ENCODE results near the gene SH3RF3. TPM values are rescaled to one million over a fixed set of nuclear protein-coding genes. Genes with fewer than 3 reads are reported as not detected.

Gene SH3RF3
- total RNA-seq, 1 experiment from 2014 or later: 4.9 TPM

DNA sequence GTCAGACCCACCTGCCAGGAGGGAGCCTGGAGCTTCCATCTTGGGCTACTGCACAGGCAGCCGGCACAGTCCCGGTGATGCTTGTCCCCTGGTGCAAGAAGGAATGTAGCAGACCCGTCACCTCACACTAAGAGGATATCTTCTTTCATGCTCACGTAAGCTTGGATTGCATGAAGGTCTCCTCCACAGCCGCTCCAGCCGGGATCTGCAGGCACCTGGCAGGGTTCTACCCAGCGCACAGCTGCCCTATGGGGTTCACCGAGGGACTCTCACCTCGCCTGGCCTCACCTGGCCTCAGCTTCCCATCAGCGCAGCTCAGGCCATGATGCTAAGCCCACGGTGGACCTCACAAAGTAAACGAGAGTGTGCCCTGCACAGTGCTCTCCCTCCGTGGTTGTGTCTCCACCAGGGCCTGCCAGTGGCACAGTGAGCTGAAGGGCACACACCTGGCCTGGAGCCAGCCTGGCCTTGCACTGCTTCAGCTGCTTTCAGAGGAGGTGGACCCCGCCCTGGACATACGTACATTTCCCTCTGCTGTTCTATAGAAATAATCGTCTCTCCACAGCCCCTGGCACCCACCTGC, 245.6 kb downstream of the SH3RF3 start:
- no TSS peak for BruUV-seq (replicated peaks)
- H3K9me3 ChIP-seq (ENCODE audit: control insufficient read depth, insufficient read depth, low read depth, low read length): no peaks in the 10 kb centered on the region
- DNase-seq (ENCODE audit: low read depth, low spot score): no peak
- intact Hi-C loops (cut with micrococcal nuclease; ENCODE audit: unreplicated experiment) (no loop called here), in situ Hi-C loops (cut with HindIII; ENCODE audit: low pct_unique_long_range_greater_than_20kb, low sequenced_read_pairs) (no loop called here)
- POLR2A ChIA-PET: no interaction called here
- H3K4me1 ChIP-seq (ENCODE audit: control insufficient read depth, insufficient read depth, low read length): no peaks in the 10 kb centered on the region
- no peaks in the 10 kb centered on the region for H3K36me3 ChIP-seq (ENCODE audit: control insufficient read depth, insufficient read depth, low read length)
- no peak overlapping the region for H3K27ac ChIP-seq (ENCODE audit: low read length)
- no peak for ATAC-seq
- no peak overlapping the region for H3K4me3 ChIP-seq (ENCODE audit: low read depth in 2 of 2, low read length in 2 of 2)
- TF ChIP-seq, protein P1, sequence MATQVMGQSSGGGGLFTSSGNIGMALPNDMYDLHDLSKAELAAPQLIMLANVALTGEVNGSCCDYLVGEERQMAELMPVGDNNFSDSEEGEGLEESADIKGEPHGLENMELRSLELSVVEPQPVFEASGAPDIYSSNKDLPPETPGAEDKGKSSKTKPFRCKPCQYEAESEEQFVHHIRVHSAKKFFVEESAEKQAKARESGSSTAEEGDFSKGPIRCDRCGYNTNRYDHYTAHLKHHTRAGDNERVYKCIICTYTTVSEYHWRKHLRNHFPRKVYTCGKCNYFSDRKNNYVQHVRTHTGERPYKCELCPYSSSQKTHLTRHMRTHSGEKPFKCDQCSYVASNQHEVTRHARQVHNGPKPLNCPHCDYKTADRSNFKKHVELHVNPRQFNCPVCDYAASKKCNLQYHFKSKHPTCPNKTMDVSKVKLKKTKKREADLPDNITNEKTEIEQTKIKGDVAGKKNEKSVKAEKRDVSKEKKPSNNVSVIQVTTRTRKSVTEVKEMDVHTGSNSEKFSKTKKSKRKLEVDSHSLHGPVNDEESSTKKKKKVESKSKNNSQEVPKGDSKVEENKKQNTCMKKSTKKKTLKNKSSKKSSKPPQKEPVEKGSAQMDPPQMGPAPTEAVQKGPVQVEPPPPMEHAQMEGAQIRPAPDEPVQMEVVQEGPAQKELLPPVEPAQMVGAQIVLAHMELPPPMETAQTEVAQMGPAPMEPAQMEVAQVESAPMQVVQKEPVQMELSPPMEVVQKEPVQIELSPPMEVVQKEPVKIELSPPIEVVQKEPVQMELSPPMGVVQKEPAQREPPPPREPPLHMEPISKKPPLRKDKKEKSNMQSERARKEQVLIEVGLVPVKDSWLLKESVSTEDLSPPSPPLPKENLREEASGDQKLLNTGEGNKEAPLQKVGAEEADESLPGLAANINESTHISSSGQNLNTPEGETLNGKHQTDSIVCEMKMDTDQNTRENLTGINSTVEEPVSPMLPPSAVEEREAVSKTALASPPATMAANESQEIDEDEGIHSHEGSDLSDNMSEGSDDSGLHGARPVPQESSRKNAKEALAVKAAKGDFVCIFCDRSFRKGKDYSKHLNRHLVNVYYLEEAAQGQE (IDR thresholded peaks at IDR 0.05; ENCODE audit: insufficient read depth in 1 of 2, low read depth in 2 of 2, low read length in 1 of 2): no peak
- TF ChIP-seq, protein P2, sequence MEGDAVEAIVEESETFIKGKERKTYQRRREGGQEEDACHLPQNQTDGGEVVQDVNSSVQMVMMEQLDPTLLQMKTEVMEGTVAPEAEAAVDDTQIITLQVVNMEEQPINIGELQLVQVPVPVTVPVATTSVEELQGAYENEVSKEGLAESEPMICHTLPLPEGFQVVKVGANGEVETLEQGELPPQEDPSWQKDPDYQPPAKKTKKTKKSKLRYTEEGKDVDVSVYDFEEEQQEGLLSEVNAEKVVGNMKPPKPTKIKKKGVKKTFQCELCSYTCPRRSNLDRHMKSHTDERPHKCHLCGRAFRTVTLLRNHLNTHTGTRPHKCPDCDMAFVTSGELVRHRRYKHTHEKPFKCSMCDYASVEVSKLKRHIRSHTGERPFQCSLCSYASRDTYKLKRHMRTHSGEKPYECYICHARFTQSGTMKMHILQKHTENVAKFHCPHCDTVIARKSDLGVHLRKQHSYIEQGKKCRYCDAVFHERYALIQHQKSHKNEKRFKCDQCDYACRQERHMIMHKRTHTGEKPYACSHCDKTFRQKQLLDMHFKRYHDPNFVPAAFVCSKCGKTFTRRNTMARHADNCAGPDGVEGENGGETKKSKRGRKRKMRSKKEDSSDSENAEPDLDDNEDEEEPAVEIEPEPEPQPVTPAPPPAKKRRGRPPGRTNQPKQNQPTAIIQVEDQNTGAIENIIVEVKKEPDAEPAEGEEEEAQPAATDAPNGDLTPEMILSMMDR (IDR thresholded peaks at IDR 0.05): no peak
- TF ChIP-seq SIN3A (IDR thresholded peaks at IDR 0.05; ENCODE audit: borderline replicate concordance, insufficient read depth, low read depth, low read length) (no peak), POLR2AphosphoS5 (IDR thresholded peaks at IDR 0.05; ENCODE audit: low read depth, low read length) (no peak), TCF7L2 (IDR thresholded peaks at IDR 0.05; ENCODE audit: low read depth, low read length) (no peak)
- H3K27me3 ChIP-seq (ENCODE audit: control insufficient read depth, insufficient read depth, low read length): no peaks in the 10 kb centered on the region
- CTCF ChIA-PET: no interaction called here

DNA sequence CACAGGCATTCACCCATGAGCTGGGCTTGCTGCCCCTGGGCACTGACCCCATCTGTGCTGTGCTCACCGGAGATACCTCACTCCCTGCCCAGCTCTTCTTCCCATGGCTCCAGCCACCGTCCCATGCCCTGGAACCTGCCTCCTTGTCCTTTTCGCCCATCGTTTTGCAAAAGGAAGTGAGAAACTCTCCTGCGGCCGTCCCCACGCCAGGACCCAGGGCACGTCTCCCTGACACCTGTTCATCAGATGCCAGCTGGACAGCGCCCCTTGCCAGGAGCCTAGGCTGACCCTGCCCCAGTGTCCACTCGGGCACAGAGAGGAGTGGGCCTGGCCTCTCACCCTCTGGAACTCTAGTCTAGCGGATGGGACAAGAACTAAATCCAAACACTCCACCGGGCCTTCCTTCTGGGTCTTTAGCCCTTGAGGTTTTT, 246.1 kb downstream of the SH3RF3 start:
- TF ChIP-seq POLR2AphosphoS5 (IDR thresholded peaks at IDR 0.05; ENCODE audit: low read depth, low read length) (no peak), TCF7L2 (IDR thresholded peaks at IDR 0.05; ENCODE audit: low read depth, low read length) (no peak), SIN3A (IDR thresholded peaks at IDR 0.05; ENCODE audit: borderline replicate concordance, insufficient read depth, low read depth, low read length) (no peak)
- TF ChIP-seq, protein P2 (IDR thresholded peaks at IDR 0.05): no peak
- TF ChIP-seq, protein P1 (IDR thresholded peaks at IDR 0.05; ENCODE audit: insufficient read depth in 1 of 2, low read depth in 2 of 2, low read length in 1 of 2): no peak
- in situ Hi-C loops (cut with HindIII; ENCODE audit: low pct_unique_long_range_greater_than_20kb, low sequenced_read_pairs) (no loop called here), intact Hi-C loops (cut with micrococcal nuclease; ENCODE audit: unreplicated experiment) (no loop called here)
- no TSS peak for BruUV-seq (replicated peaks)
- no peak overlapping the region for H3K27ac ChIP-seq (ENCODE audit: low read length)
- H3K27me3 ChIP-seq (ENCODE audit: control insufficient read depth, insufficient read depth, low read length): no peaks in the 10 kb centered on the region
- POLR2A ChIA-PET: no interaction called here
- DNase-seq (ENCODE audit: low read depth, low spot score) (no peak), ATAC-seq (no peak)
- H3K36me3 ChIP-seq (ENCODE audit: control insufficient read depth, insufficient read depth, low read length): no peaks in the 10 kb centered on the region
- CTCF ChIA-PET: no interaction called here
- no peaks in the 10 kb centered on the region for H3K4me1 ChIP-seq (ENCODE audit: control insufficient read depth, insufficient read depth, low read length)
- no peak overlapping the region for H3K4me3 ChIP-seq (ENCODE audit: low read depth in 2 of 2, low read length in 2 of 2)
- no peaks in the 10 kb centered on the region for H3K9me3 ChIP-seq (ENCODE audit: control insufficient read depth, insufficient read depth, low read depth, low read length)

All from Panc1 (cell line).